ENCODE data around the gene POLR3E. TPM values are rescaled to one million over a fixed set of nuclear protein-coding genes. Genes with fewer than 3 reads are reported as not detected.

The POLR3E gene
- total RNA-seq, 1 donor from 2014 or later: 32.5 TPM

DNA sequence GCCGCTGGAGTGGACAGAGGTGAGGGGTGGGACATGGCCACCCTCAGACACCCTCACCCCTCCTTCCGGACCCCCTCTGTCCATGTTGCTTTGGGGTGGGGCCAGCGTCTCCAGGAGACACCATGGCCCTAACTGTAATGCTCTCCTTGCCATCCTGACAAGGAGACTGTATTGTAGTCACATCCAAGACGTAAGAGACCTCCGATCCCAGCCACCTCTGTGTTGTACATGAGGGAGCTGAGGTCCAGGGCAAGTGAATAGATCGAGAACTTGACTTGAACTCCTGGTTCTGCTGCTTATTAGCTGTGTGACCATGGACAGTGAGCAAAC, 30.2 kb downstream of the POLR3E start:
- Histone ChIP-seq H4K20me1 (ENCODE audit: insufficient read depth, low read length) (peaks cover 53% of the 10 kb centered on the region), H3K4me2 (ENCODE audit: low read length) (no peak overlapping the region), H3K36me3 (ENCODE audit: insufficient read depth, low read length) (peaks cover 21% of the 10 kb centered on the region), H3K9ac (ENCODE audit: low read length) (no peak overlapping the region), H2AFZ (ENCODE audit: low read depth, low read length) (no peak overlapping the region), H3K4me1 (ENCODE audit: insufficient read depth, low read length) (no peaks in the 10 kb centered on the region), H3K4me3 (ENCODE audit: insufficient read depth, low read depth, low read length) (no peak overlapping the region), H3K27me3 (ENCODE audit: insufficient read depth, low read length) (no peaks in the 10 kb centered on the region), H3K79me2 (ENCODE audit: insufficient read depth, low read length) (no peaks in the 10 kb centered on the region), H3K9me3 (ENCODE audit: insufficient read depth, low read depth, low read length) (no peaks in the 10 kb centered on the region), H3K27ac (ENCODE audit: low read depth, low read length) (no peak overlapping the region)
- no peak for DNase-seq (ENCODE audit: low read depth)
- no peaks in the 10 kb centered on the region for H3K27me3 Mint-ChIP-seq (ENCODE audit: low read depth, unreplicated experiment)
- peaks cover 20% of the 10 kb centered on the region for H3K36me3 Mint-ChIP-seq (ENCODE audit: low read depth, unreplicated experiment)
- no peaks in the 10 kb centered on the region for H3K4me1 Mint-ChIP-seq (ENCODE audit: low read depth, unreplicated experiment)
- no peak overlapping the region for H3K4me3 Mint-ChIP-seq (ENCODE audit: unreplicated experiment)
- TF ChIP-seq, protein P1, sequence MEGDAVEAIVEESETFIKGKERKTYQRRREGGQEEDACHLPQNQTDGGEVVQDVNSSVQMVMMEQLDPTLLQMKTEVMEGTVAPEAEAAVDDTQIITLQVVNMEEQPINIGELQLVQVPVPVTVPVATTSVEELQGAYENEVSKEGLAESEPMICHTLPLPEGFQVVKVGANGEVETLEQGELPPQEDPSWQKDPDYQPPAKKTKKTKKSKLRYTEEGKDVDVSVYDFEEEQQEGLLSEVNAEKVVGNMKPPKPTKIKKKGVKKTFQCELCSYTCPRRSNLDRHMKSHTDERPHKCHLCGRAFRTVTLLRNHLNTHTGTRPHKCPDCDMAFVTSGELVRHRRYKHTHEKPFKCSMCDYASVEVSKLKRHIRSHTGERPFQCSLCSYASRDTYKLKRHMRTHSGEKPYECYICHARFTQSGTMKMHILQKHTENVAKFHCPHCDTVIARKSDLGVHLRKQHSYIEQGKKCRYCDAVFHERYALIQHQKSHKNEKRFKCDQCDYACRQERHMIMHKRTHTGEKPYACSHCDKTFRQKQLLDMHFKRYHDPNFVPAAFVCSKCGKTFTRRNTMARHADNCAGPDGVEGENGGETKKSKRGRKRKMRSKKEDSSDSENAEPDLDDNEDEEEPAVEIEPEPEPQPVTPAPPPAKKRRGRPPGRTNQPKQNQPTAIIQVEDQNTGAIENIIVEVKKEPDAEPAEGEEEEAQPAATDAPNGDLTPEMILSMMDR (IDR thresholded peaks at IDR 0.05; ENCODE audit: insufficient read depth, low read depth, low read length): no peak
- TF ChIP-seq EZH2 (IDR thresholded peaks at IDR 0.05; ENCODE audit: insufficient read depth, low read length): no peak
- FAIRE-seq: no peak
- H3K9me3 Mint-ChIP-seq (ENCODE audit: unreplicated experiment): no peaks in the 10 kb centered on the region
- H3K27ac Mint-ChIP-seq (ENCODE audit: unreplicated experiment): no peak overlapping the region

DNA sequence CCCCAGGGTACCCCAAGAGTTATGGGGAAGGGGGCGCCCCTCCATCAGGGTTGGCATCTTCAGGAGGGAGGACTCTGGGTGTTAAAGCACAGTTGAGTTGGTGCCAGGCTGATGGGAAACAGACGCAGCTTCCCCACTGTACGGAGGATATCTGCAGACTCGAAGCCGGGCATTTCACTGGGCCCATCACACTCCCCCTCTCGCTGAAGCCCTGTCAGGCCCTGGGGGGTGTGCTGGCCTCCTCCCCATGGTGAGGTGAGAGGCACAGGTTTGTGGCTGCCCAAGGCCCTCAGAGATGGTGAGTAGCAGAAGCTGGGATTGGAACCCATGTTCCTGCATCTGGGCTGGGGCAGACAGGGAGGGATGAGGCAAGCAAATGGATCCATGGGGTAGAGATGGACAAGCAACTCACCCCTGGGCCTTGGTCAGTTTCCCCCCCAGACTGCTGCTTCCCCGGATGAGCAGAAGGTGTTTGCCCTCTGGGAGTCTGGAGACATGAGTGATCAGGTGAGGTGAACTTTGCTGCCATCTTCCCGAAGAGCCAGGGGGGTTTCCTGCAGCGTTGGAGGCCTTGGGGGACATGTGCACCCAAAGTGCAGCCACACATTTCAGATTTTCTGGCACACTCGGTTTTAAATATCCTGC, 31.0 kb downstream of the POLR3E start:
- Mint-ChIP-seq H3K9me3 (ENCODE audit: unreplicated experiment) (no peaks in the 10 kb centered on the region), H3K36me3 (ENCODE audit: low read depth, unreplicated experiment) (peaks cover 19% of the 10 kb centered on the region), H3K4me3 (ENCODE audit: unreplicated experiment) (no peak overlapping the region), H3K4me1 (ENCODE audit: low read depth, unreplicated experiment) (no peaks in the 10 kb centered on the region), H3K27ac (ENCODE audit: unreplicated experiment) (no peak overlapping the region), H3K27me3 (ENCODE audit: low read depth, unreplicated experiment) (no peaks in the 10 kb centered on the region)
- Histone ChIP-seq H3K79me2 (ENCODE audit: insufficient read depth, low read length) (no peaks in the 10 kb centered on the region), H3K36me3 (ENCODE audit: insufficient read depth, low read length) (peaks cover 22% of the 10 kb centered on the region), H3K4me3 (ENCODE audit: insufficient read depth, low read depth, low read length) (no peak overlapping the region), H4K20me1 (ENCODE audit: insufficient read depth, low read length) (peaks cover 51% of the 10 kb centered on the region), H3K4me1 (ENCODE audit: insufficient read depth, low read length) (no peaks in the 10 kb centered on the region), H3K9me3 (ENCODE audit: insufficient read depth, low read depth, low read length) (no peaks in the 10 kb centered on the region), H3K9ac (ENCODE audit: low read length) (no peak overlapping the region), H3K4me2 (ENCODE audit: low read length) (no peak overlapping the region), H3K27ac (ENCODE audit: low read depth, low read length) (no peak overlapping the region), H3K27me3 (ENCODE audit: insufficient read depth, low read length) (no peaks in the 10 kb centered on the region), H2AFZ (ENCODE audit: low read depth, low read length) (no peak overlapping the region)
- no peak for DNase-seq (ENCODE audit: low read depth)
- TF ChIP-seq, protein P1 (IDR thresholded peaks at IDR 0.05; ENCODE audit: insufficient read depth, low read depth, low read length): no peak
- no peak for TF ChIP-seq EZH2 (IDR thresholded peaks at IDR 0.05; ENCODE audit: insufficient read depth, low read length)
- FAIRE-seq: no peak

DNA sequence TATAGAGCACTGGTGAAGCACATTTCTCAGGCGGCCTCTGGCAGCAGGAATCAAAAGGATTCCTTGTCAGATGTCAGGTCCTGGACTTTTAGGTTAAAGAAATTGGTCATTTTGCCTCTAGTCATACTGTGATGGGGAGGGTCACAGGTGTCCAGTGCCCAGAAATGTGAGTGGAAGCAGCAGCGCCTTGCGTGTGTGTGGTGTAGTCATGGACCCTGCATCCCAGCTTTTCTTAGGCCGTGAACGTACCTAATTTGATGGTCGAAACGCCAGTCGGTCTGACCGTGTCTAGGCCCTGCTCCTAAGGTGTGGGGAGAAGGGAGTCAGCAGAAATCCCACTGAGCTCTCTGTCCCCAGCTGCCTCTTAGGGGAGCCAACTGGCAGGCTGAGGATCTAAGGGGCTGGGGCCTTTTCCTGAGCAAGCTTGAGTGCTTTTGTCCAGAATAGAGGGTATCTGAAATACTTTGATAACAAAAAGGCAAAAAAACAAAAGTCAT, 32.0 kb downstream of the POLR3E start:
- Histone ChIP-seq H2AFZ (ENCODE audit: low read depth, low read length) (no peak overlapping the region), H3K4me3 (ENCODE audit: insufficient read depth, low read depth, low read length) (no peak overlapping the region), H3K4me2 (ENCODE audit: low read length) (no peak overlapping the region), H3K79me2 (ENCODE audit: insufficient read depth, low read length) (no peaks in the 10 kb centered on the region), H3K9ac (ENCODE audit: low read length) (no peak overlapping the region), H3K36me3 (ENCODE audit: insufficient read depth, low read length) (peaks cover 32% of the 10 kb centered on the region), H3K27me3 (ENCODE audit: insufficient read depth, low read length) (no peaks in the 10 kb centered on the region), H4K20me1 (ENCODE audit: insufficient read depth, low read length) (peaks cover 58% of the 10 kb centered on the region), H3K27ac (ENCODE audit: low read depth, low read length) (no peak overlapping the region), H3K9me3 (ENCODE audit: insufficient read depth, low read depth, low read length) (no peaks in the 10 kb centered on the region), H3K4me1 (ENCODE audit: insufficient read depth, low read length) (no peaks in the 10 kb centered on the region)
- Mint-ChIP-seq H3K36me3 (ENCODE audit: low read depth, unreplicated experiment) (peaks cover 19% of the 10 kb centered on the region), H3K27ac (ENCODE audit: unreplicated experiment) (no peak overlapping the region), H3K9me3 (ENCODE audit: unreplicated experiment) (no peaks in the 10 kb centered on the region), H3K4me1 (ENCODE audit: low read depth, unreplicated experiment) (no peaks in the 10 kb centered on the region), H3K4me3 (ENCODE audit: unreplicated experiment) (no peak overlapping the region), H3K27me3 (ENCODE audit: low read depth, unreplicated experiment) (no peaks in the 10 kb centered on the region)
- DNase-seq (ENCODE audit: low read depth) (no peak), FAIRE-seq (no peak)
- TF ChIP-seq, protein P1 (IDR thresholded peaks at IDR 0.05; ENCODE audit: insufficient read depth, low read depth, low read length): no peak
- no peak for TF ChIP-seq EZH2 (IDR thresholded peaks at IDR 0.05; ENCODE audit: insufficient read depth, low read length)

Measured in astrocyte (in vitro differentiated cells and primary cell).